ENCODE data around the gene KIAA1217. TPM values are rescaled to one million over a fixed set of nuclear protein-coding genes. Genes with fewer than 3 reads are reported as not detected.

The KIAA1217 gene
- polyA plus RNA-seq, 2 of the 4 experiments (the other 2 are of a cell fraction): 1.5 to 2.7 TPM

GRCh38 chr10:24215196-24215595 lies 6.3 kb downstream of the KIAA1217 start:
- TF ChIP-seq HOXB13 (CRISPR knock-in tag; IDR thresholded peaks at IDR 0.05; ENCODE audit: low read depth) (no peak), MAZ (IDR thresholded peaks at IDR 0.05; ENCODE audit: borderline replicate concordance, low read depth, low read length) (no peak), ZFP36 (IDR thresholded peaks at IDR 0.05; ENCODE audit: borderline replicate concordance, partially characterized antibody) (no peak), KDM5A (IDR thresholded peaks at IDR 0.05) (no peak), MYC (IDR thresholded peaks at IDR 0.05; ENCODE audit: borderline replicate concordance, low read length) (no peak), ESRRA (IDR thresholded peaks at IDR 0.05; ENCODE audit: borderline replicate concordance, low read length) (no peak), EP300 (IDR thresholded peaks at IDR 0.05) (no peak), CBX8 (IDR thresholded peaks at IDR 0.05) (no peak), RARB (CRISPR knock-in tag; IDR thresholded peaks at IDR 0.05) (no peak), HOXB5 (CRISPR knock-in tag; IDR thresholded peaks at IDR 0.05) (no peak), RFX5 (IDR thresholded peaks at IDR 0.05) (no peak), BHLHE40 (IDR thresholded peaks at IDR 0.05; ENCODE audit: low read depth, low read length) (no peak), JUN (IDR thresholded peaks at IDR 0.05) (no peak), ELK1 (IDR thresholded peaks at IDR 0.05; ENCODE audit: low read depth, low read length) (no peak), USF2 (IDR thresholded peaks at IDR 0.05) (no peak)
- DNase-seq (ENCODE audit: low read depth in 1 of 2, low spot score in 1 of 2) (no peak), ATAC-seq (no peak), FAIRE-seq (no peak)
- Histone ChIP-seq H3K4me2 (no peak overlapping the region), H3K9me3 (no peaks in the 10 kb centered on the region), H3K4me3 (no peak overlapping the region), H3K27ac (no peak overlapping the region), H3K4me1 (peaks cover 2% of the 10 kb centered on the region; the same call in 1 of the 3 replicates)
- 43% methylated on average over 4 of the region's 4 CpGs for WGBS (ENCODE audit: missing lambda C conversion rate)
- ChIA-PET CTCF (interaction anchor here (1.5 kb wide), 1 partner anchor 18 kb away, joined by 4 read pairs; no protein-coding TSS in a partner anchor), POLR2A (no interaction called here)

DNA sequence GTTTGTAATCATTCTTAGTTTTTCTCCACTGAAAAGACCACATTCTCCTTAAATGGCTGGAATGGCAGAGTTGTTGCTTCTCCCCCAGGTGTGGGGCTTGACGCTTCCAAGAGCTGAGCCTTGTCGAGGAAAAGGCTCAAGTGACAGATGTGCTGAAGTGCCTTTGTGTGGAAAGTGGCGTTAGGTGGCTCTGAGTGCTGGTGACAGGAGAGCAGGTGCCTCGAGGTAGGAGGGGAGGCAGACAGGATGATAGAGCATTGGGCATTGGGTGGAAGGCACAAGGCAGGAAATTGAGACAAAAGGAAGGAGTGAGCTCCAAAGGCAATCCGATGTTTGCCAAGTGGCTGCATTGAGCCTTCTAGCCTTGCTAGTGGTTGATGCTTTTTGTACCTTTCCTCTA lies 6.7 kb downstream of the KIAA1217 start:
- Histone ChIP-seq H3K27ac (no peak overlapping the region), H3K9me3 (no peaks in the 10 kb centered on the region), H3K4me1 (no peaks in the 10 kb centered on the region), H3K4me2 (no peak overlapping the region), H3K4me3 (no peak overlapping the region)
- ATAC-seq (no peak), DNase-seq (ENCODE audit: low read depth in 1 of 2, low spot score in 1 of 2) (no peak), FAIRE-seq (no peak)
- WGBS (ENCODE audit: missing lambda C conversion rate): 52% methylated on average over 5 of the region's 5 CpGs
- TF ChIP-seq RNF2 (IDR thresholded peaks at IDR 0.05; ENCODE audit: borderline replicate concordance, low read depth): no peak
- POLR2A ChIA-PET: no interaction called here
- CTCF ChIA-PET: interaction anchor here (1.5 kb wide), 1 partner anchor 19 kb away, joined by 4 read pairs; no protein-coding TSS in a partner anchor

DNA sequence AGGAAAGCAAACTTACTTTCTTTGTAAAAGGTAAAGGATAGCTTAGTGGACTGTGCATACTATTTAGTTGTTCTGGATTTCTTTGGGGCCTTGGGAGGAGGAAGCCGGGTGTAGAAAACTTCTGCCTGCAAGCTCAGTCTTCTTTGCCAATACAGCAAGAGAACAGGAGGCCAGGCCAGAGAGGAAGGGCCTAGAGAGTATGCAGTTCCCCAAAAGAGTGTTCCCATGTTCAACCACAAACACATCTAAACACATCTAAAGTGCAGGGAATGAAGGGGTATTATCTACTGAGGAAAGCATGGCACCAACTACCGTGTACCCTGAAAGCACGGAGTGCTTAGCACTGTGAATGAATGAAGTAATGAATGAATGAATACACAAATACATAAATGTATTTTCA lies 11.0 kb downstream of the KIAA1217 start:
- FAIRE-seq (no peak), ATAC-seq (no peak), DNase-seq (ENCODE audit: low read depth in 1 of 2, low spot score in 1 of 2) (no peak)
- POLR2A ChIA-PET: no interaction called here
- CTCF ChIA-PET: interaction anchor here (1.9 kb wide), 1 partner anchor 24 kb away, joined by 7 read pairs; no protein-coding TSS in a partner anchor
- H3K4me1 ChIP-seq: no peaks in the 10 kb centered on the region
- no peak overlapping the region for H3K4me3 ChIP-seq
- no peak overlapping the region for H3K27ac ChIP-seq
- no peak overlapping the region for H3K4me2 ChIP-seq
- H3K9me3 ChIP-seq: no peaks in the 10 kb centered on the region
- TF ChIP-seq PBX3 (IDR thresholded peaks at IDR 0.05) (no peak), RNF2 (IDR thresholded peaks at IDR 0.05; ENCODE audit: borderline replicate concordance, low read depth) (no peak), CEBPB (IDR thresholded peaks at IDR 0.05) (no peak), JUN (IDR thresholded peaks at IDR 0.05) (no peak), ZFP36 (IDR thresholded peaks at IDR 0.05; ENCODE audit: borderline replicate concordance, partially characterized antibody) (no peak), USF2 (IDR thresholded peaks at IDR 0.05) (no peak)
- TF ChIP-seq, protein P1, sequence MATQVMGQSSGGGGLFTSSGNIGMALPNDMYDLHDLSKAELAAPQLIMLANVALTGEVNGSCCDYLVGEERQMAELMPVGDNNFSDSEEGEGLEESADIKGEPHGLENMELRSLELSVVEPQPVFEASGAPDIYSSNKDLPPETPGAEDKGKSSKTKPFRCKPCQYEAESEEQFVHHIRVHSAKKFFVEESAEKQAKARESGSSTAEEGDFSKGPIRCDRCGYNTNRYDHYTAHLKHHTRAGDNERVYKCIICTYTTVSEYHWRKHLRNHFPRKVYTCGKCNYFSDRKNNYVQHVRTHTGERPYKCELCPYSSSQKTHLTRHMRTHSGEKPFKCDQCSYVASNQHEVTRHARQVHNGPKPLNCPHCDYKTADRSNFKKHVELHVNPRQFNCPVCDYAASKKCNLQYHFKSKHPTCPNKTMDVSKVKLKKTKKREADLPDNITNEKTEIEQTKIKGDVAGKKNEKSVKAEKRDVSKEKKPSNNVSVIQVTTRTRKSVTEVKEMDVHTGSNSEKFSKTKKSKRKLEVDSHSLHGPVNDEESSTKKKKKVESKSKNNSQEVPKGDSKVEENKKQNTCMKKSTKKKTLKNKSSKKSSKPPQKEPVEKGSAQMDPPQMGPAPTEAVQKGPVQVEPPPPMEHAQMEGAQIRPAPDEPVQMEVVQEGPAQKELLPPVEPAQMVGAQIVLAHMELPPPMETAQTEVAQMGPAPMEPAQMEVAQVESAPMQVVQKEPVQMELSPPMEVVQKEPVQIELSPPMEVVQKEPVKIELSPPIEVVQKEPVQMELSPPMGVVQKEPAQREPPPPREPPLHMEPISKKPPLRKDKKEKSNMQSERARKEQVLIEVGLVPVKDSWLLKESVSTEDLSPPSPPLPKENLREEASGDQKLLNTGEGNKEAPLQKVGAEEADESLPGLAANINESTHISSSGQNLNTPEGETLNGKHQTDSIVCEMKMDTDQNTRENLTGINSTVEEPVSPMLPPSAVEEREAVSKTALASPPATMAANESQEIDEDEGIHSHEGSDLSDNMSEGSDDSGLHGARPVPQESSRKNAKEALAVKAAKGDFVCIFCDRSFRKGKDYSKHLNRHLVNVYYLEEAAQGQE (IDR thresholded peaks at IDR 0.05): no peak
- 72% methylated on average over 3 of the region's 3 CpGs for WGBS (ENCODE audit: missing lambda C conversion rate)
